Panc1 (cell line): ENCODE measurements around the gene ZBED5. TPM values are rescaled to one million over a fixed set of nuclear protein-coding genes. Genes with fewer than 3 reads are reported as not detected.
"Not testable (repeated sequence)": the region's sequence is repeated elsewhere in the genome, so short reads cannot be mapped to it uniquely, and the experiment has no call there.

Source experiments
- ATAC-seq: fragments of 200-7000 bp; cut with Tn5 transposase; 2 replicates; pipeline ENCODE4 v1.9.1; 2020; ENCODE audit warnings: mild to moderate bottlenecking, moderate library complexity
- BruUV-seq: library from RNA; stranded (reverse); fragments of 400-500 nt; replicated peaks from 2 replicates; lab custom pipeline; 2021; lab: Mats Ljungman, UMichigan
- CTCF ChIA-PET: fragments of 300-600 bp; sonication (Branson Sonifier 250); formaldehyde crosslinking; loops from one replicate; lab custom pipeline; 2022; ENCODE audit warnings: antibody characterized with exemption; lab: Charles Lee
- POLR2A ChIA-PET: fragments of 300-600 bp; sonication (Branson Sonifier 250); formaldehyde crosslinking; loops from one replicate; lab custom pipeline; 2022; ENCODE audit warnings: antibody characterized with exemption; lab: Charles Lee
- DNase-seq: peaks from one replicate; pipeline ENCODE4 v3.0.0-alpha.2; 2010; ENCODE audit warnings: low read depth, low spot score
- H3K27ac ChIP-seq: 2 replicates; pipeline ENCODE4 v1.5.1; 2011; ENCODE audit warnings: mild to moderate bottlenecking, low read length, inconsistent platforms
- H3K27me3 ChIP-seq: fragments of 200-500 bp; sonication (Bioruptor generic); 2 replicates; pipeline ENCODE4 v1.6.0; 2014; ENCODE audit warnings: low read length, inconsistent platforms; ENCODE audit not compliant: control insufficient read depth, insufficient read depth
- H3K36me3 ChIP-seq: fragments of 200-500 bp; sonication (Bioruptor generic); 2 replicates; pipeline ENCODE4 v1.5.1; 2014; ENCODE audit warnings: inconsistent platforms, mild to moderate bottlenecking, low read length, moderate library complexity; ENCODE audit not compliant: control insufficient read depth, insufficient read depth
- H3K4me1 ChIP-seq: 2 replicates; pipeline ENCODE4 v1.5.1; 2011; ENCODE audit warnings: inconsistent platforms, mild to moderate bottlenecking, low read length, moderate library complexity; ENCODE audit not compliant: control insufficient read depth, insufficient read depth
- H3K4me3 ChIP-seq, 2 experiments: 2 replicates each; pipeline ENCODE4 v1.5.1; 2011 to 2012; ENCODE audit warnings: low read depth in 2 of 2, low read length in 2 of 2, mild to moderate bottlenecking in 2 of 2, inconsistent platforms in 1 of 2, moderate library complexity in 1 of 2
- H3K9me3 ChIP-seq: fragments of 200-500 bp; sonication (Bioruptor generic); 2 replicates; pipeline ENCODE4 v1.5.1; 2014; ENCODE audit warnings: low read depth, mild to moderate bottlenecking, inconsistent platforms, low read length, moderate library complexity; ENCODE audit not compliant: control insufficient read depth, insufficient read depth
- CTCF ChIP-seq: fragments of 450-650 bp; IDR thresholded peaks from 2 replicates; pipeline ENCODE4 v1.5.1; 2017; ENCODE audit warnings: mild to moderate bottlenecking
- POLR2AphosphoS5 ChIP-seq: IDR thresholded peaks from 2 replicates; pipeline ENCODE4 v1.6.1; 2012; ENCODE audit warnings: mild to moderate bottlenecking, low read depth, low read length, moderate library complexity
- SIN3A ChIP-seq: IDR thresholded peaks from 2 replicates; pipeline ENCODE4 v1.6.1; 2012; ENCODE audit warnings: low read depth, mild to moderate bottlenecking, low read length, moderate library complexity, borderline replicate concordance; ENCODE audit not compliant: insufficient read depth
- TCF7L2 ChIP-seq: IDR thresholded peaks from 2 replicates; pipeline ENCODE4 v1.6.1; 2011; ENCODE audit warnings: mild to moderate bottlenecking, low read depth, low read length, inconsistent platforms
- in situ Hi-C: cut with HindIII; loops from 2 replicates; pipeline ENCODE4 v1.10.0; 2016; ENCODE audit warnings: low sequenced_read_pairs, low pct_unique_long_range_greater_than_20kb
- intact Hi-C: fragments of 100-400 bp; cut with micrococcal nuclease; formaldehyde crosslinking; loops from one replicate; pipeline ENCODE4 v1.10.0; 2022; ENCODE audit not compliant: unreplicated experiment
- total RNA-seq: library from RNA; stranded (reverse); gene quantifications from one replicate; pipeline ENCODE4 v1.2.1, GENCODE V29; 2021; ENCODE audit not compliant: unreplicated experiment
- TF ChIP-seq, protein P1 (sequence below), 2 experiments: IDR thresholded peaks; 2 replicates each; pipeline ENCODE4 v1.6.1; 2011 to 2012; ENCODE audit warnings: low read depth in 2 of 2, control low read depth in 1 of 2, low read length in 1 of 2, mild to moderate bottlenecking in 1 of 2, moderate library complexity in 1 of 2; ENCODE audit not compliant: insufficient read depth in 1 of 2

Gene ZBED5
- total RNA-seq, 1 experiment from 2014 or later = 114 TPM

- CTCF ChIA-PET = no interaction called here
- Histone ChIP-seq H3K36me3 (no peaks in the 10 kb centered on the region), H3K9me3 (no peaks in the 10 kb centered on the region), H3K4me3 (no peak overlapping the region), H3K27ac (no peak overlapping the region), H3K4me1 (no peaks in the 10 kb centered on the region), H3K27me3 (no peaks in the 10 kb centered on the region)
- TF ChIP-seq SIN3A (no peak), TCF7L2 (no peak), POLR2AphosphoS5 (no peak), CTCF (no peak)
- TF ChIP-seq, protein P1, sequence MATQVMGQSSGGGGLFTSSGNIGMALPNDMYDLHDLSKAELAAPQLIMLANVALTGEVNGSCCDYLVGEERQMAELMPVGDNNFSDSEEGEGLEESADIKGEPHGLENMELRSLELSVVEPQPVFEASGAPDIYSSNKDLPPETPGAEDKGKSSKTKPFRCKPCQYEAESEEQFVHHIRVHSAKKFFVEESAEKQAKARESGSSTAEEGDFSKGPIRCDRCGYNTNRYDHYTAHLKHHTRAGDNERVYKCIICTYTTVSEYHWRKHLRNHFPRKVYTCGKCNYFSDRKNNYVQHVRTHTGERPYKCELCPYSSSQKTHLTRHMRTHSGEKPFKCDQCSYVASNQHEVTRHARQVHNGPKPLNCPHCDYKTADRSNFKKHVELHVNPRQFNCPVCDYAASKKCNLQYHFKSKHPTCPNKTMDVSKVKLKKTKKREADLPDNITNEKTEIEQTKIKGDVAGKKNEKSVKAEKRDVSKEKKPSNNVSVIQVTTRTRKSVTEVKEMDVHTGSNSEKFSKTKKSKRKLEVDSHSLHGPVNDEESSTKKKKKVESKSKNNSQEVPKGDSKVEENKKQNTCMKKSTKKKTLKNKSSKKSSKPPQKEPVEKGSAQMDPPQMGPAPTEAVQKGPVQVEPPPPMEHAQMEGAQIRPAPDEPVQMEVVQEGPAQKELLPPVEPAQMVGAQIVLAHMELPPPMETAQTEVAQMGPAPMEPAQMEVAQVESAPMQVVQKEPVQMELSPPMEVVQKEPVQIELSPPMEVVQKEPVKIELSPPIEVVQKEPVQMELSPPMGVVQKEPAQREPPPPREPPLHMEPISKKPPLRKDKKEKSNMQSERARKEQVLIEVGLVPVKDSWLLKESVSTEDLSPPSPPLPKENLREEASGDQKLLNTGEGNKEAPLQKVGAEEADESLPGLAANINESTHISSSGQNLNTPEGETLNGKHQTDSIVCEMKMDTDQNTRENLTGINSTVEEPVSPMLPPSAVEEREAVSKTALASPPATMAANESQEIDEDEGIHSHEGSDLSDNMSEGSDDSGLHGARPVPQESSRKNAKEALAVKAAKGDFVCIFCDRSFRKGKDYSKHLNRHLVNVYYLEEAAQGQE (IDR thresholded peaks at IDR 0.05; ENCODE audit: insufficient read depth in 1 of 2, low read depth in 2 of 2, low read length in 1 of 2) = no peak
- intact Hi-C loops (no loop called here), in situ Hi-C loops (no loop called here)
- no peak for ATAC-seq
- DNase-seq = no peak
- POLR2A ChIA-PET = interaction anchor here (1.4 kb wide), 1 partner anchor 31 kb away, joined by 4 read pairs; no protein-coding TSS in a partner anchor
- BruUV-seq = no TSS peak
These were observed 19.8 kb downstream of the ZBED5 start for GRCh38 chr11:10838083-10838482.

DNA sequence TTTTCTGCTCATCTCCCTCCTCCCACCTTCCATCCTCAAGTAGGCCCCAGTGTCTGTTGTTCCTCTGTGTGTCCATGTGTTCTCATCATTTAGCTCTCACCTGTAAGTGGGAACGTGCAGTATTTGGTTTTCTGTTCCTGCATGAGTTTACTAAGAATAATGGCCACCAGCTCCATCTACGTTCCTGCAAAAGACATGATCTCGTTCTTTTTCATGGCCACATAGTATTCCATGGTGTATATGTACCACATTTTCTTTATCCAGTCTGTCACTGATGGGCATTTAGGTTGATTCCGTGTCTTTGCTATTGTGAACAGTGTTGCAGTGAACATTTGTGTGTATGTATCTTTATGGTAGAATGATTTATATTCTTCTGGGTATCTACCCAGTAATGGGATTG, 21.0 kb downstream of the ZBED5 start:
- CTCF ChIA-PET, H3K27ac ChIP-seq, H3K36me3 ChIP-seq, in situ Hi-C loops, BruUV-seq, ATAC-seq, H3K4me3 ChIP-seq, H3K4me1 ChIP-seq, H3K9me3 ChIP-seq, DNase-seq, H3K27me3 ChIP-seq, intact Hi-C loops: not testable (repeated sequence)
- POLR2A ChIA-PET = interaction anchor here (0.9 kb wide), 1 partner anchor 27 kb away, joined by 3 read pairs; no protein-coding TSS in a partner anchor

GRCh38 chr11:10829139-10829538, 28.7 kb downstream of the ZBED5 start:
- CTCF ChIA-PET = interaction anchor here (0.6 kb wide), 1 partner anchor 207 kb away, joined by 3 read pairs; no protein-coding TSS in a partner anchor
- Histone ChIP-seq H3K4me3 (no peak overlapping the region), H3K4me1 (no peaks in the 10 kb centered on the region), H3K27ac (no peak overlapping the region), H3K9me3 (no peaks in the 10 kb centered on the region), H3K27me3 (no peaks in the 10 kb centered on the region), H3K36me3 (no peaks in the 10 kb centered on the region)
- in situ Hi-C loops = no loop called here
- ATAC-seq (no peak), DNase-seq (no peak)
- TF ChIP-seq TCF7L2 (no peak), SIN3A (no peak), CTCF (no peak), POLR2AphosphoS5 (no peak)
- TF ChIP-seq, protein P1 (IDR thresholded peaks at IDR 0.05; ENCODE audit: insufficient read depth in 1 of 2, low read depth in 2 of 2, low read length in 1 of 2) = no peak
- intact Hi-C loops = no loop called here
- POLR2A ChIA-PET = no interaction called here
- BruUV-seq = no TSS peak
